NAMALWA (cell line): ENCODE measurements around the gene FRMD4A.

ENCODE experiments used
- DNase-seq: peaks from one replicate; pipeline ENCODE4 v3.0.0-alpha.2; 2015; ENCODE audit warnings: low spot score

The FRMD4A gene

GRCh38 chr10:13637894-13638293, 692.8 kb downstream of the FRMD4A start:
- DNase-seq, result no peak

- DNase-seq, result no peak
Measured at GRCh38 chr10:13637303-13637856, 693.3 kb downstream of the FRMD4A start.

- no peak for DNase-seq
Measured at GRCh38 chr10:13636776-13637175, 693.9 kb downstream of the FRMD4A start.

GRCh38 chr10:13634207-13634606, 696.5 kb downstream of the FRMD4A start:
- DNase-seq, result no peak

- DNase-seq, result no peak
Measured at GRCh38 chr10:13633689-13634088, 697.0 kb downstream of the FRMD4A start.

- no peak for DNase-seq
Measured at GRCh38 chr10:13632884-13633440, 697.8 kb downstream of the FRMD4A start.

- no peak for DNase-seq
Measured at GRCh38 chr10:13632440-13632839, 698.3 kb downstream of the FRMD4A start.

GRCh38 chr10:13631594-13631993, 699.1 kb downstream of the FRMD4A start:
- no peak for DNase-seq

GRCh38 chr10:13630231-13630630, 700.5 kb downstream of the FRMD4A start:
- no peak for DNase-seq

- no peak for DNase-seq
Measured at GRCh38 chr10:13629116-13629515, 701.6 kb downstream of the FRMD4A start.

- DNase-seq, result no peak
Measured at GRCh38 chr10:13628661-13629060, 702.1 kb downstream of the FRMD4A start.

- no peak for DNase-seq
Measured at GRCh38 chr10:13627459-13628310, 703.0 kb downstream of the FRMD4A start.

GRCh38 chr10:13624630-13625029, 706.1 kb downstream of the FRMD4A start:
- DNase-seq, result no peak

GRCh38 chr10:13621931-13622330, 708.8 kb downstream of the FRMD4A start:
- DNase-seq, result no peak

GRCh38 chr10:13617116-13617515, 713.6 kb downstream of the FRMD4A start:
- no peak for DNase-seq

- DNase-seq, result no peak
Measured at GRCh38 chr10:13615650-13616300, 714.9 kb downstream of the FRMD4A start.

GRCh38 chr10:13614530-13615332, 716.0 kb downstream of the FRMD4A start:
- no peak for DNase-seq

GRCh38 chr10:13613519-13613918, 717.2 kb downstream of the FRMD4A start:
- DNase-seq, result peak; percentile 9

- DNase-seq, result no peak
Measured at GRCh38 chr10:13612654-13613373, 717.9 kb downstream of the FRMD4A start.

- no peak for DNase-seq
Measured at GRCh38 chr10:13608246-13608853, 722.4 kb downstream of the FRMD4A start.
